ENCODE measurements around the gene FSTL4. TPM values are rescaled to one million over a fixed set of nuclear protein-coding genes. Genes with fewer than 3 reads are reported as not detected.

The FSTL4 gene
- polyA plus RNA-seq, 3 donors = not detected

- Mint-ChIP-seq H3K36me3 (peaks cover 0 to 3% of the 10 kb centered on the region in 2 donors), H3K4me3 (no peak overlapping the region), H3K4me1 (peaks cover 32% of the 10 kb centered on the region), H3K9me3 (peaks cover 0 to 13% (median 0%) of the 10 kb centered on the region in 7 donors), H3K27ac (no peak overlapping the region), H3K27me3 (ENCODE audit: low read depth in 3 of 3) (peaks cover 7 to 13% (median 12%) of the 10 kb centered on the region in 3 donors)
- TF ChIP-seq CTCF (IDR thresholded peaks at IDR 0.05) = no peak
- no peaks in the 10 kb centered on the region for H3K9me3 ChIP-seq (replicated peaks in 1 of 2; ENCODE audit: control insufficient read depth in 1 of 2, insufficient read depth in 1 of 2, low read length in 2 of 2)
- H4K20me1 ChIP-seq (ENCODE audit: insufficient read depth, low read length) = no peaks in the 10 kb centered on the region
- intact Hi-C loops (cut with micrococcal nuclease) = no loop called here
- no peak for DNase-seq
- peaks cover 0 to 4% of the 10 kb centered on the region in 2 donors for H3K27me3 ChIP-seq (ENCODE audit: control insufficient read depth in 2 of 2, insufficient read depth in 2 of 2, low read length in 2 of 2)
- H3K36me3 ChIP-seq (replicated peaks in 1 of 2; ENCODE audit: control insufficient read depth in 1 of 2, insufficient read depth in 2 of 2, low read length in 2 of 2) = no peaks in the 10 kb centered on the region
- no peak overlapping the region for H3K4me3 ChIP-seq (replicated peaks in 1 of 3; ENCODE audit: low read depth in 2 of 3, low read length in 3 of 3)
- peaks cover 50% of the 10 kb centered on the region in 2 donors for H3K4me1 ChIP-seq (ENCODE audit: control insufficient read depth in 1 of 2, insufficient read depth in 2 of 2, low read length in 2 of 2)
- no peak overlapping the region for H3K4me2 ChIP-seq (replicated peaks; ENCODE audit: extremely low read depth, low read length, poor library complexity, severe bottlenecking)
- no peak overlapping the region for H2AFZ ChIP-seq (ENCODE audit: insufficient read depth, low read depth, low read length, poor library complexity, severe bottlenecking)
- 100% methylated on average over 5 of the region's 6 CpGs for WGBS (ENCODE audit: insufficient coverage)
- no peak overlapping the region for H3K9ac ChIP-seq (ENCODE audit: insufficient read depth, low read length, poor library complexity, severe bottlenecking)
- H3K79me2 ChIP-seq (ENCODE audit: insufficient read depth, low read length) = no peaks in the 10 kb centered on the region
- H3K27ac ChIP-seq (ENCODE audit: low read depth in 1 of 2, low read length in 2 of 2) = no peak overlapping the region
Measured at GRCh38 chr5:133464013-133464412, 148.3 kb downstream of the FSTL4 start.

GRCh38 chr5:133461796-133462516 lies 150.4 kb downstream of the FSTL4 start:
- 96% methylated on average over 4 of the region's 5 CpGs for WGBS (ENCODE audit: insufficient coverage)
- no peaks in the 10 kb centered on the region for H4K20me1 ChIP-seq (ENCODE audit: insufficient read depth, low read length)
- Mint-ChIP-seq H3K4me1 (peaks cover 46% of the 10 kb centered on the region), H3K27ac (peak overlapping the region in 1 of 7 donors; percentile 1), H3K36me3 (peaks cover 0 to 3% of the 10 kb centered on the region in 2 donors), H3K27me3 (ENCODE audit: low read depth in 3 of 3) (peaks cover 3 to 13% (median 5%) of the 10 kb centered on the region in 3 donors), H3K4me3 (no peak overlapping the region), H3K9me3 (peaks cover 0 to 8% (median 0%) of the 10 kb centered on the region in 7 donors)
- no peak overlapping the region for H3K4me2 ChIP-seq (replicated peaks; ENCODE audit: extremely low read depth, low read length, poor library complexity, severe bottlenecking)
- H3K9me3 ChIP-seq (replicated peaks in 1 of 2; ENCODE audit: control insufficient read depth in 1 of 2, insufficient read depth in 1 of 2, low read length in 2 of 2) = no peaks in the 10 kb centered on the region
- no peak overlapping the region for H2AFZ ChIP-seq (ENCODE audit: insufficient read depth, low read depth, low read length, poor library complexity, severe bottlenecking)
- H3K9ac ChIP-seq (ENCODE audit: insufficient read depth, low read length, poor library complexity, severe bottlenecking) = no peak overlapping the region
- no peaks in the 10 kb centered on the region for H3K27me3 ChIP-seq (ENCODE audit: control insufficient read depth in 2 of 2, insufficient read depth in 2 of 2, low read length in 2 of 2)
- no peak overlapping the region for H3K4me3 ChIP-seq (replicated peaks in 1 of 3; ENCODE audit: low read depth in 2 of 3, low read length in 3 of 3)
- no peak overlapping the region for H3K27ac ChIP-seq (ENCODE audit: low read depth in 1 of 2, low read length in 2 of 2)
- TF ChIP-seq CTCF (IDR thresholded peaks at IDR 0.05) = no peak
- no peaks in the 10 kb centered on the region for H3K36me3 ChIP-seq (replicated peaks in 1 of 2; ENCODE audit: control insufficient read depth in 1 of 2, insufficient read depth in 2 of 2, low read length in 2 of 2)
- no peaks in the 10 kb centered on the region for H3K79me2 ChIP-seq (ENCODE audit: insufficient read depth, low read length)
- no peak for DNase-seq
- intact Hi-C loops (cut with micrococcal nuclease) = no loop called here
- peaks cover 44% of the 10 kb centered on the region in 2 donors for H3K4me1 ChIP-seq (ENCODE audit: control insufficient read depth in 1 of 2, insufficient read depth in 2 of 2, low read length in 2 of 2)

Measured in CD14-positive monocyte (primary cell).